GM04503 (cell line): Measurements from ENCODE around the gene SCUBE3.

Experiments used
- DNase-seq: peaks from one replicate; pipeline ENCODE4 v3.0.0-alpha.2; 2012; ENCODE audit warnings: low read depth

The SCUBE3 gene

DNA sequence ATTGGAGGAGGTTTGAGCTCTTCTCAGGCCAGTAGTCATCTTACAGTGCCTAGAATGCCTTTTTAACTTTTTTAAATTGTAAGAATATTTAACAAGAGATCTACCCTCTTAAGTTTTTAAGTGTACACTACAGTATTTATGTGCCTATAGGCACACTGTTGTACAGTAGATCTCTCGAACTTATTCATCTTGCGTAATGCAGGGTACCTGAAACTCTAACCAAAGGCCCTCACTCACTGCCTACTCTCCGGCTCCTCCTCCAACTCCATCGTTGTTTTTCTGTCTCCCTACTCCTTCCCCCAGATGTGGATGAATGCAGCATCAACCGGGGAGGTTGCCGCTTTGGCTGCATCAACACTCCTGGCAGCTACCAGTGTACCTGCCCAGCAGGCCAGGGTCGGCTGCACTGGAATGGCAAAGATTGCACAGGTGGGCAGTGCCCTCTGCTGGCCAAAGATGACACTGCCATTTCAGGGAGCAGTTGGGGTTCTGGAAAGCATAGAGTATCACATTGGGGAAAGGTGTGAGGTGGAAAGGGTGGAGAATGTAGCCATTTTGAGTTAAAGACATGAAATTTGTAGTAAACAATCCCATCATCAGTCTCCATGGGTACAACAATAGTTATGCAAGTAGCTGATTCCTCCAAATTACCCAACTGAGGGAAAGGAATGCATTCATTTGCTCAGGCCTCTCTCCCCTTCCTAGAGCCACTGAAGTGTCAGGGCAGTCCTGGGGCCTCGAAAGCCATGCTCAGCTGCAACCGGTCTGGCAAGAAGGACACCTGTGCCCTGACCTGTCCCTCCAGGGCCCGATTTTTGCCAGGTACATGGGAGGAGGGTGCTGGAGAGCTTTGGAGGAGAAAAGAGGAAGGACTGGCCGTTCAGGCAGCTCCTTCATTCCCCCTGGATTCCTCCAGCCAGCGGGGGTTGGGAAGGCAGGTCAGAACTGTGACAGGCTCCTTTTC is 27.4 kb downstream of the SCUBE3 start:
- DNase-seq = no peak

DNA sequence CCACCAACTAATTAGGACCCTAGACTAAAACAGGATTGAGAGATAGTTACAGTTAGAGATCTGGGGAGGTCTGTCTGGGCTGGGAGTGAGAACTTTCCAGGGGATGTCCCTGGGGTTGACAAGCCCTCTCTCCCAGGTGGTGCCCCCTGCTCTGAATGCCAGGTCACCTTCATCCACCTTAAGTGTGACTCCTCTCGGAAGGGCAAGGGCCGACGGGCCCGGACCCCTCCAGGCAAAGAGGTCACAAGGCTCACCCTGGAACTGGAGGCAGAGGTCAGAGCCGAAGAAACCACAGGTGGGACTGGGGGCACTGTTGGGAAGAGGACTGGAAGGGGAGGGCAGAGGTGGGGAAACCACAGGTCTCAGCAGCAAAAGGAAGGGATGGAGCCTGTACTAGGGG is 28.7 kb downstream of the SCUBE3 start:
- DNase-seq = no peak

DNA sequence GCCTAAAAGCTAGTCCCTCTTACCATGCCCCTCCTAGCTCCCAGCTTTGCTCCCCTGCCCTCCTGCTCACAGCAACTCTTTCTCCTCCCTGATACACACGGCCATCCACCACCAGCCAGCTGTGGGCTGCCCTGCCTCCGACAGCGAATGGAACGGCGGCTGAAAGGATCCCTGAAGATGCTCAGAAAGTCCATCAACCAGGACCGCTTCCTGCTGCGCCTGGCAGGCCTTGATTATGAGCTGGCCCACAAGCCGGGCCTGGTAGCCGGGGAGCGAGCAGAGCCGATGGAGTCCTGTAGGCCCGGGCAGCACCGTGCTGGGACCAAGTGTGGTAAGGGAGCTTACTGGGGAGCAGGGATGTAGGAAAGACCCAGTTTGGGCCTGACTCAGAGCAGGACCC is 29.1 kb downstream of the SCUBE3 start:
- no peak for DNase-seq

DNA sequence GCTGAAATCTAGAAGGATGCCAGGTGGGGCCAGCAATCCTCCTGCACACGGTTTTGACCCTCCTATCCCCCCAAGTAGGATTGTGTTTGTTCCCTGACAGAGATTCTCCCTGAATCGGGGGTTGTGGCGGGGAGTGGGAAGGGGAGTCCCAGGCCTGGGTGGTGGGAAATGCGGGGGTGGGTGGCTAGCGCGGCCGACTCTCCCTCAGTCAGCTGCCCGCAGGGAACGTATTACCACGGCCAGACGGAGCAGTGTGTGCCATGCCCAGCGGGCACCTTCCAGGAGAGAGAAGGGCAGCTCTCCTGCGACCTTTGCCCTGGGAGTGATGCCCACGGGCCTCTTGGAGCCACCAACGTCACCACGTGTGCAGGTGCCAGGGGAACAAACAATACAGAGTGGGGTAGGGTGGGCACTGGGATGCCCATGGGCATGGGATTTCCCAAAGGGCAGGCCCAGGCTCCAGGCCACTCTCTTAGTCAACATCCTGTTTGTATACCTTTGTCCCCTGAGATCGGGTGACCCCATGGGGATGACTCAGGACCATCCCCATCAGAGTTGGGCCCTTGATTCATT is 29.7 kb downstream of the SCUBE3 start:
- DNase-seq = no peak

DNA sequence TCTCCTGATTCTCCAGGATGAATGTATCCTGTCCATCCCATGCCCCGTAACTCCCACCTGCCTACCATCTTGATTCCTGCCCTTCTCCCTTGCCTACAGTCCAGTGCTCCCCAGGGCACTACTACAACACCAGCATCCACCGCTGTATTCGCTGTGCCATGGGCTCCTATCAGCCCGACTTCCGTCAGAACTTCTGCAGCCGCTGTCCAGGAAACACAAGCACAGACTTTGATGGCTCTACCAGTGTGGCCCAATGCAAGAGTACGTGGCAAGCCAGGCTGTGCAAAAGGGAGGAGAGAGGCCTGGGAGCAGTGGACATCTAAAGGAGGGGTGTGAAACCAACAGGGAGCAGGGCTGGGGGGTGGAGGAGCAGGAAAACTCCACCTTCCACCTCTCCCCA is 30.8 kb downstream of the SCUBE3 start:
- DNase-seq = no peak

DNA sequence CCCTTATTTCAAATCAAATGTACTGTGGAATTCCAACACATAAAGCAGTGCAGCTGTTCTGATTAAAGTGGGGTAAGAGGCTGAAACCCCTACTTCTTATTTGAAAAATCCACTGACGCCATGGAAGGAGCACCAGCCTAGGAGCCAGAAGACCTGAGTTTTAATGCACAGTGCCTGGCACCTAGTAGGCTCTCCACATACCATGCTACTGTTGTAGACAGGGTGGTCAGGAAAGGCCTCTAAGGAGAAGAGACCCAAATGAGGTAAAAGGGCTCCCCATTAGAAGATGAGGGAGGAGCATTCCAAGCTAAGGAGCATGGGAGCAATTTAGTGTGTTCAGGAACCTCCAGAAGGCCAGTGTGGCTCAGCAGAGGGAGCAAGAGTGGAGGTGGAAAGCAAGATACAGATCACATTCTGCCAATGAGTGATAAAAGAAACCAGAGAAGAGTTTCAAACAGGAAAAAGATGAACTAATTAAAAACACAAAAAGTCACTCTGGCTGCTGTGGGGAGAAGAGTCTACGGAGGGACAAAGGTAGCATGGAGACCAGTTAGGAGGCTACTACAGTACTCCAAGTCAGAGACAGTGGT is 34.0 kb downstream of the SCUBE3 start:
- no peak for DNase-seq

DNA sequence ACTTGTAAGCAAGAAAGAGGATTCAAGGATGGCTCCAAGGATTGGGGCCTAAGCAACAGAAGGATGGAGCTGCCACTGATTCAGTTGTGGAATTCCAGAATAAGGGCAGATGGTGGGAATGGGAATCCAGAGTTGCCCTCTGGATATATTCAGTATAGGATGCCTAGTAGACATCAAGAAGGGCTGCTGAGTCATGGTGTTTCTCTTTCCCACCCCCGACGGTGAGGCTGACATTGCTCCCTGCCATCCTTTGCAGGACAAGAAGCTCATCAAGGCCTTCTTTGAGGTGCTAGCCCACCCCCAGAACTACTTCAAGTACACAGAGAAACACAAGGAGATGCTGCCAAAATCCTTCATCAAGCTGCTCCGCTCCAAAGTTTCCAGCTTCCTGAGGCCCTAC is 34.5 kb downstream of the SCUBE3 start:
- no peak for DNase-seq

DNA sequence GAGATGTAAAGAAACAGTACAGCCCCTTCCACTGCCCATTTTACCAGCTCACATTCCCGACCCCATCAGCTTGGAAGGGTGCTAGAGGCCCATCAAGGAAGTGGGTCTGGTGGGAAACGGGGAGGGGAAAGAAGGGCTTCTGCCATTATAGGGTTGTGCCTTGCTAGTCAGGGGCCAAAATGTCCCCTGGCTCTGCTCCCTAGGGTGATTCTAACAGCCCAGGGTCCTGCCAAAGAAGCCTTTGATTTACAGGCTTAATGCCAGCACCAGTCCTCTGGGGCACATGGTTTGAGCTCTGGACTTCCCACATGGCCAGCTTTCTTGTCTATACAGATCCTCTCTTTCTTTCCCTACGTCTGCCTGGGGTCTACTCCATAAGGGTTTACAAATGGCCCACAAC is 35.2 kb downstream of the SCUBE3 start:
- no peak for DNase-seq

DNA sequence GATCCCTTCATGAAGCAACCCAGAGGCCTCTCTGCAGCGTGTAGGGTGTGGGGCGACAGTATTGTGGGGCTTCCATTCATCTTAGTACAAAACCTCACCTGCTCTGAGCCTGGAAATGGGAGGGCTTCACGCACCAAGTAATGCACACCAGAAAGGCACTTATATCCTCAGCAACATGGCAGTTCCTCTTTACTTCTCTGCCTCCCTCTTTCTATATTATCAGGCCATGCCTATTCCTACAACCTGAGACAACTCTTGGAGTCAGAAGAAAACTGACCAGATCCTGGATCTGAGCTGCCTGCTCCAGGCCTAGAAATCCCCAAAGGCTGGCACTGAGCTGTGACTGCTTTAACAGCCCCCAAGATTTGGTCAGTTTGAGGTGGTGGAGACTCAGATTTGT is 38.2 kb downstream of the SCUBE3 start:
- no peak for DNase-seq

DNA sequence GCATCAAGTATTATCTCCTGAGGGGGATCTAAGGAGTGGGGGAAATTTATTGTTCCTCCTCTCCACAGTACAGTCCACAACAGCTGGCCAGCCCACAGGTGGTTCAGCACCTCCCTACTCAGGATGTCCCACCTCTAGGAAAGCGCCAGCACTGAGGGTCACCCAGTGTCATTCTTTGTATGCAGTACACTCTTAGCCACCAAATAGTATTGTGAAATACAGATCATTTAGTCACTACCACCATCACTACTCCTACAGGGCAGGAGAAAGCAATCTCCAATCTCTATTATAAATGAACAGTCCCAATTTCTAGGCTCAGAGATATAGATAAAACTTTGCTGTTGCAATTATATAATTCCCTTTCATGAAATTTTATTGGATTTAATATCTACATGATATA is 39.5 kb downstream of the SCUBE3 start:
- DNase-seq = no peak

DNA sequence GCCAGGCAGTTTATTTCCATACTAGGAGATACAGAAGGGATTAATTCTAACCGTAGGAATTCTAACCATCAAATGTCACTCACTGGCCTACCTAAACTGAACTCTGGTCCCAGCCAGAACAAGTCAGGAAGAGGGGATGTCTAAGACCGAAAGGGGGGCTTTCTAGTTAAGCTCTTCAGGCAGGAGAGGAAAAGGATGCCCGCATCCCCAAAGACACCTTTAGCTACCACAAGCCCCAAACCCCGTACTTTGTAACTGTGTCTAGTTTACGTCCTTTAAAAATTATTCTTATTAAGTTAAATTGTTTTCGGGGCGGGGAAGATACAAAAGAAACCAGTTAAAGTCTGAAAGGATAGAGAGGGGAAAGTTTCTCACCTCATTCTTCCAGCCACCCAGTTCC is 44.6 kb downstream of the SCUBE3 start:
- DNase-seq = no peak

DNA sequence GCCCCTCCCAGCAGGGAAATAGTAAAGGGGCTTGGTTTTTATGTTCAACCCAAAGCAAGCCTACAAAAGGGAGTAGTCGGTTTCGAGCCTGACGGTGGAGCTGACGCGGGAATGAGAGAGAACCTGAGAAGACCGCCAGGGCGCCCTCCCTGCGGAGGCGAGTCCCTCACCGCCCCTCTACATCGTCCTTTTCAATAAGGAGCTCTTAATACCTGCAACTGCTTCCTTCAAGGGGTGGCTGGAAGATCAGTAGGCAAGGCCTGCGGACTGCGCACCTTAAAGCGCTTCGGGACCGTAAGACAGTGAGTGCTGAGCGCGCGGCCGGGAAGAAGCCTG is 45.1 kb downstream of the SCUBE3 start:
- peak; percentile 18 for DNase-seq

DNA sequence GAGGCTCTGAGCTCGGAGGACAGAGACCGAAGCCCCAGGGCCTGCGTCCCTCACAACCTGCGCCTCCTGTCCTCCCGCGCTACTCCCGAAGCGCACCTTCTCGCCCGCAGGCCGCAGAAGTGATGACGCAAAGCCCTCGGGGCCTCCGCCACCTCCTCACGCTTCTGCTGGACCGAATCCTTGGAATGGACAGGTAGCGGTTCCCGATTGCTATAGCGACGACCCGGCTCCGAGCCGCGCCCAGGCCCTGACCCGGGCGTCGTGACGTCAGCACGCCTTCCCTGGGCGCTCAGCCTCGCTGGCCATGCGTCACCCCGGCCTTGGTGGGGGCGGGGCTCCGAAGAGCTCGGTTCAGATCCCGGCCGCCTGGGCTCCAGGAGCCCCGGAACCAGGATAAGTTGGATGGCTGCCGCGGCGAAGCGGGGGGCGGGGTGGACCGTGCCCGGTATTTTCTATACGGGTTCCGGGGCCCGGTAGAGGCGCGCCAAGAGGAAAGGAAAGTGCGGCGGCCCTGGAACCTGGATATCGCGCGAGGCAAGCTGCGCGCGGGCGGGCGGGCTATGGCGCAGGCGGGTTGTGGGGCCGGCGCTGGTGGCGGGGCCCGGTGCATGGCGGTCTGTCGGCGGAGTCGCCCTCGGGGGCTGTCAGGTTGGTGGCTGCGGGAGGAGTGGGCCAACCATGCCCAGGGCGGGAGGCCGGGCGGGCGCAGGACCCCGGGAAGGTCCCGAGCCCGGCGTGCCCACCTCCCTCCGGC is 45.6 kb downstream of the SCUBE3 start, which contains the start of gene ZNF76:
Gene ZNF76, plus strand, starts transcription at position 542 of the 754 bp plus-strand sequence. CDS start 21,417 bp downstream, outside the sequence.
- peak; percentile 74 for DNase-seq

DNA sequence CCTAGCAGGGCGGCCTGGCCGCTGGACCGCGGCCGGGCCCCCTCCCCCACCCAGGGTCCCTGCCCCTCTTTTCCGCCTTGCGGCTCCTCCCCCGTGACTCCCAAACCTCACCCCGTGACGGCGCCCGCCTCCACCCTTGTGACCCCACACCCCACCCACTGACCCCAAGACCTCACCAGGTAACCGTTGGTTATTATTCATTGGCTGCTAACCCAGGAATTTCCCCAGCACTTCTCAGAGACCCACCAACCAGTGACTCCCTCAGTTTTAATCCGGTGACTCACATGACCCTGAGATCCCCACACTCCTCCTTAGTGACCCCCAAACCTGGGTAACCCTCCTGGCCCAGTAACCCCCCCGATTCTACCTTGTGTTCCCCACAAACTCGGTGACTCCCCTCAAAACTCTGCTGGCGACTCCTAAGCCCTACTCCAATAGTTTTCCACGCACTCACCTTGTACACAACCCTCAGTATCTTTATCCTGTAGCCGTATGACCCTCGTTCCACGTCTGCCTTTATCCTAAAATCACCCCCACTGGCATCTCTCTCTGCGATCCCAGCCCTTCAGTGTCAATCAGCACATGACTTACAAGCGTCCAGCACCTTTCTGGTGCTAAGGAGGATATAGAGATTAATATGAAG is 46.3 kb downstream of the SCUBE3 start:
- no peak for DNase-seq

DNA sequence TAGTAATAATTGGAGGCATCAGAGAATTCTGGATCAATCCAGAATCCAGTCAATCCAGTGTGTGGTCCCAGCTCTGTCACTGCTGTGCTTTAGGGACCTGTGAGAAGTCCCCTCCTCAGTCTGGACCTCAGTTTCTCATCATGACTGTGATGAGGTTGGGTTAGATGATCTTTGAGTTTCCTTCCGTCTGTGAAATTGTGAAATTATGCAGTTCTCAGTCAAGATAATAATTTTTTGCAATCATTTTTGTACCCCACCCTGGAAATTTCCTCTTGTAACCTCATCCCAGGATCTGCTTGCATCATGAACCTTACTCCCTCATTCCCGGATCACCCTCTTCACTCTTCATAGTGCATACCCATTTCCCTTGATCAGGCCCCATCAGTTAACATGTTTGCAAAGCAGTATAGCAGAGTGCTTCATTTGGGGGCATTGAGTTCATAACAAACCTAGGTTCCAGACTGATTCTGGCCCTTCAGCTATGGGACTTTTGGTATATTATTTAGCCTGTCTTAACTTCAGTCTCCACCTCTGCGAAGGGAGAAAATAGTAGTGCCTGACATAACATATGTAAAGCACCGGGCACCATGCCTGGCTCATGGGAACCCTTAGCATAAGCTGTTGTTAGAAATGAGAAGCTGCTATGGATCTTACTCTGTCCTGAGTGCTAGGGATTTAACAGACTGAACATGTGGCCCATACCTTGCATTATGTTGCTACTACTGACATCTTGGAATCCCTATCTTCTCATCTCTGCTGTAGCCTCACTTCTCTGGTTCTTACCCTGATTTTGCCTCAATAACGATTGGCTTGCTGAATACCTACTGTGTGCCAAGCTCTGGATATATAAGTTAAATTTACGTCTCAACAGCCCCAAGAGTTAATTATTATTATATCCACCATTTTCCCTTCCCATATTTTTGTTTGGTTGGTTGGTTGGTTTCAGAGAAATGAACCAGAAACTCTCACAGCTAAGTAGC is 47.1 kb downstream of the SCUBE3 start:
- DNase-seq = no peak

DNA sequence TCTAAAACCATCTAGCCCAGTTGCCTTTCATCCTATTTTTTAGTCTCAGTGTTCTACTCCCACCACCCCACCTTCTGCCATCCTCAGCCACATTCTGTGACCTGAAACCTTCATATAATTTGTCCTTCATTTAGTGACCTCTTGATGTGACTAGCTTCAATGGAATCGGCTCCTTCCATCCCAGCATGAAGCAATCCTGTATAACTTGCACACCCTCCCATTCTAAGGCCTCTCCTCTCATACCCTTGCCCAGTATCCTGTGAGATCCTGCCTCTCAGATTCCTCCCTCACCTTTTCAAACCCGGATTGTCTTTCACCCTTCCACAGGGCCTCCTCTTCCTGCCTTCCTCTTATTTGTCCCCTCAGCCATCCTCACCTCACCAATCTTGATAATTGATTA is 48.8 kb downstream of the SCUBE3 start:
- DNase-seq = peak; percentile 17

DNA sequence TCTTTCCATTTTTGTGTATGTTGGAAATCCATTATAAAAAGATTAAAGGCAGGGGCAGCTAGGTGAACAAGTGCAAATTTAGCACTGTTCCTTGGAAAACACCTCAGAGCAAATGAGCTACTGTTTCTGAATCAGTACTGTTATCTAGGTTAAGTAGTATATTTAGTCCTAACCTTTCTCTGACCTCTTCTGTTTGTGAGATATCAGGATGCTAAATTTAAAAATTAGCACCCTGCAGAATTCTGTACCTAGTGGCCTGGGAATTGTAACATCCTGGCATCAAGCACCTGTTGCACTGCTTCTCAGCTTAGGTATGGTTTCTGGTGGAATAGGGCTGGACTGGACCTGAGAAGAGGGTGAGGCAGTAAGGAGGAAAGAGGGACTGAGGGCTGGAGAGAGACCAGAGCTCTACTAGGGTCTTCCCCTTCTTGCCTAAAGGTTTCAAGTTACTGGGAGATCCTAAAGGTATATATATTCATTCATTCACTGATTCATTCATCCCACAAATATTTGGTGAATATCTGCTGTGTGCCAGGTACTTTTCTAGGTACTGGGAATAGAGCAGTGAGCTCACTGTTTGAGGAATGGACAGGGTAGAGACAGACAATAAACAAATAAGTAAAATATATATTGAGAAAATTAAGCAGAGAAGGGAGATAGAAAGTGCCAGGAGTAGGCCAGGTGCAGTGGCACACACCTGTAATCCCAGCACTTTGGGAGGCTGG is 51.0 kb downstream of the SCUBE3 start:
- no peak for DNase-seq

DNA sequence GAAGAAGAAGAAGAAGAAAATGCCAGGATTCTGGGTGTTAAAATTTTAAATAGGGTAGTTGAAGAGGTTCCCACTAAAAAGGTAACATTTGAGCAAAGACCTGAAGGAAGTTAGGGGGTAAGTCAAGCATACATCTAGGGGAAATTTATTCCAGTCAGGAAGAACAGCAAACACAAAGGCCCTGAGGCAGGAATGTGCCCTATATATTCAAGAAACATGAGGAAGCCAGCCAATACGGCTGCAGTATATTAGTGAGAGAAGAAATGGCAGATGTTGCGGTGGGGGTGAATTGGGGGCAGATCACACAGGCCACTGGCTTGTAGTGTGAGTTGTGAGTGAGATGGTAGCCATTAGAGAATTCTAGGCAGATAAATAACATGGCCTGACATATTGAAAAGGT is 51.8 kb downstream of the SCUBE3 start:
- no peak for DNase-seq

DNA sequence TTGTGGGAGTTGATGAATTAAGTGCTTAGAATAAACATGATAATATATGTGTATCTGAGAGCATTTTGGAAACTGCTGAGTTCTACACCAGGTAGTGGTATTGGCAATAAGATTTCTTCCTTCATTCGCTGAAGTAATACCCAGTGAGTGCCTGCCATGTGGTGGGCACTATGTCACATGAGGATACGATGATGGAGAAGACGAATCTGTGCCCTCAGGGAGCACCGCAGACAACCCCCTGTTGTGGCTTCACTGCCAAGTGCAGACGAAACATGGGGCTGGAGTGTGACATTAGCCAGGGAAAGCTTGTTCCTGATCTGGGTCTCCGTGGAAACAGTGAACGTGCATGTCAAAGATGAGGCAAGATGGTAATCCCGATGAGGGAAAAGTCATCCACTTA is 53.7 kb downstream of the SCUBE3 start:
- no peak for DNase-seq

DNA sequence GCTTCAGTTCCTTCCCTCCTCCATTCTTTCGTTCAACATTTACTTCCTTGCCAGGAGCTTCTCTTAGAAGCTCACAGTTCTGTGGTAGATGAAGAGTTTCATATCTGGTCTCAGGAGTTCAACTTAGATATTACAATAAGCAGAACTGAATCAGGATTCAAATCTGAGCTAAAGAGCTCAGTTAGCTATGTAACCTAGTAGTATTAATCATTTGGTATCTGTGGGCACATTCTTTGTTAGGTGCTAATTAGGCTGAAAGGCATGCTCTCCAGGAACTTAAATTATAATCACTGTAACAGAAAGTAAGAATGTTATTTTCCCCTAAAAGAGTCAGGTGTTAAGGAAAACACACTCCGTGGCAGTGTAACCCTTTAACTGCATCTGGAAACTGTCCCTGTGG is 54.1 kb downstream of the SCUBE3 start:
- no peak for DNase-seq
